Mesendoderm (in vitro differentiated cells): ENCODE measurements around the gene TINCR.
"Not testable (repeated sequence)": the region's sequence is repeated elsewhere in the genome, so short reads cannot be mapped to it uniquely, and the experiment has no call there.

Source experiments
- DNase-seq: peaks from one replicate; pipeline ENCODE4 v3.0.0; 2013
- H2AK5ac ChIP-seq: 2 replicates; pipeline ENCODE4 v1.6.1; 2013; ENCODE audit warnings: low read length, inconsistent platforms
- H2BK120ac ChIP-seq: 2 replicates; pipeline ENCODE4 v1.6.1; 2013; ENCODE audit warnings: low read depth, mild to moderate bottlenecking, low read length, moderate library complexity, mixed read lengths
- H2BK15ac ChIP-seq: replicated peaks from 2 replicates; pipeline ENCODE4 v1.6.1; 2013; ENCODE audit warnings: low read depth, mild to moderate bottlenecking, moderate library complexity
- H2BK5ac ChIP-seq: 2 replicates; pipeline ENCODE4 v1.6.1; 2013; ENCODE audit warnings: low read length, inconsistent platforms
- H3K18ac ChIP-seq: 2 replicates; pipeline ENCODE4 v1.6.1; 2013; ENCODE audit warnings: mild to moderate bottlenecking, low read length, mixed read lengths
- H3K23ac ChIP-seq: one replicate; pipeline ENCODE4 v1.6.1; 2013; ENCODE audit warnings: low read length
- H3K27ac ChIP-seq: 2 replicates; pipeline ENCODE4 v1.5.1; 2013; ENCODE audit warnings: low read depth, mild to moderate bottlenecking, inconsistent platforms, low read length, moderate library complexity
- H3K27me3 ChIP-seq: 2 replicates; pipeline ENCODE4 v1.6.1; 2013; ENCODE audit warnings: low read length, control low read depth, mild to moderate bottlenecking, inconsistent platforms; ENCODE audit not compliant: insufficient read depth, poor library complexity
- H3K36me3 ChIP-seq: 2 replicates; pipeline ENCODE4 v1.6.1; 2013; ENCODE audit warnings: low read length, inconsistent platforms; ENCODE audit not compliant: control insufficient read depth, insufficient read depth
- H3K4ac ChIP-seq: one replicate; pipeline ENCODE4 v1.6.1; 2013; ENCODE audit warnings: low read depth, mild to moderate bottlenecking, low read length, moderate library complexity
- H3K4me1 ChIP-seq: 2 replicates; pipeline ENCODE4 v1.6.1; 2013; ENCODE audit warnings: low read depth, low read length, inconsistent platforms; ENCODE audit not compliant: control insufficient read depth
- H3K4me2 ChIP-seq: 2 replicates; pipeline ENCODE4 v1.6.1; 2013; ENCODE audit warnings: low read length
- H3K4me3 ChIP-seq: 2 replicates; pipeline ENCODE4 v1.5.1; 2013; ENCODE audit warnings: mild to moderate bottlenecking, low read length
- H3K56ac ChIP-seq: one replicate; pipeline ENCODE4 v1.6.1; 2013; ENCODE audit warnings: low read length
- H3K79me1 ChIP-seq: 2 replicates; pipeline ENCODE4 v1.6.1; 2013; ENCODE audit warnings: low read length, inconsistent platforms
- H3K79me2 ChIP-seq: 2 replicates; pipeline ENCODE4 v1.6.1; 2013; ENCODE audit warnings: mild to moderate bottlenecking, low read length; ENCODE audit not compliant: control insufficient read depth, insufficient read depth
- H3K9ac ChIP-seq: 2 replicates; pipeline ENCODE4 v1.6.1; 2013; ENCODE audit warnings: low read length, inconsistent platforms
- H4K5ac ChIP-seq: one replicate; pipeline ENCODE4 v1.6.1; 2013; ENCODE audit warnings: low read length
- H4K8ac ChIP-seq: one replicate; pipeline ENCODE4 v1.6.1; 2013; ENCODE audit warnings: low read depth, mild to moderate bottlenecking, control low read depth, low read length, moderate library complexity
- WGBS: extraction: QIAGEN DNeasy Blood & Tissue Kit; methylation state at CpG from one replicate; pipeline ENCODE4 v1.1.7; 2013; ENCODE audit warnings: low lambda C conversion rate, missing lambda C conversion rate; ENCODE audit not compliant: insufficient coverage; ENCODE audit errors: extremely low coverage; 5-methylcytosine and 5-hydroxymethylcytosine counted together

The TINCR gene

DNA sequence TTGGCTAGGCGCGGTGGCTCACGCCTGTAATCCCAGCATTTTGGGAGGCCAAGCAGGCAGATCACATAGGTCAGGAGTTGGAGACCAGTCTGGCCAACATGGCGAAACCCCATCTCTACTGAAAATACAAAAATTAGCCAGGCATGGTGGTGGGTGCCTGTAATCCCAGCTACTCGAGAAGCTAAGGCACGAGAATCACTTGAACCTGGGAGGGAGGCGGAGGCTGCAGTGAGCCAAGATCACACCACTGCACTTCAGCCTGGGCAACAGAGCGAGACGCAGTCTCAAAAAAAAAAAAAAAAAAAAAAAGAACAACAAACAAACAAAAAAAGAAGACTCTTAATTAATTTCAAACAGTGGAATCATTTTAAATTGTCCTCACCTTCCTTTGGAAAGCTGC lies 41.0 kb upstream of the TINCR start:
- not testable (repeated sequence) for H2BK5ac ChIP-seq, H2AK5ac ChIP-seq, H3K4me1 ChIP-seq, H3K4me2 ChIP-seq, H3K56ac ChIP-seq, H3K4ac ChIP-seq, H3K9ac ChIP-seq, H3K27ac ChIP-seq, H4K5ac ChIP-seq, H2BK120ac ChIP-seq, H3K27me3 ChIP-seq, H4K8ac ChIP-seq, H3K4me3 ChIP-seq, H3K23ac ChIP-seq, DNase-seq, H3K18ac ChIP-seq, H2BK15ac ChIP-seq
- no CpG with 5 or more reads among the region's 9 CpGs for WGBS
- Histone ChIP-seq H3K79me1 (peaks cover 15% of the 10 kb centered on the region), H3K79me2 (peaks cover 10% of the 10 kb centered on the region), H3K36me3 (peaks cover 36% of the 10 kb centered on the region)

- Histone ChIP-seq H3K36me3 (peaks cover 32% of the 10 kb centered on the region), H2BK15ac (no peak overlapping the region)
Observed at GRCh38 chr19:5608291-5608690, 40.5 kb upstream of the TINCR start.

DNA sequence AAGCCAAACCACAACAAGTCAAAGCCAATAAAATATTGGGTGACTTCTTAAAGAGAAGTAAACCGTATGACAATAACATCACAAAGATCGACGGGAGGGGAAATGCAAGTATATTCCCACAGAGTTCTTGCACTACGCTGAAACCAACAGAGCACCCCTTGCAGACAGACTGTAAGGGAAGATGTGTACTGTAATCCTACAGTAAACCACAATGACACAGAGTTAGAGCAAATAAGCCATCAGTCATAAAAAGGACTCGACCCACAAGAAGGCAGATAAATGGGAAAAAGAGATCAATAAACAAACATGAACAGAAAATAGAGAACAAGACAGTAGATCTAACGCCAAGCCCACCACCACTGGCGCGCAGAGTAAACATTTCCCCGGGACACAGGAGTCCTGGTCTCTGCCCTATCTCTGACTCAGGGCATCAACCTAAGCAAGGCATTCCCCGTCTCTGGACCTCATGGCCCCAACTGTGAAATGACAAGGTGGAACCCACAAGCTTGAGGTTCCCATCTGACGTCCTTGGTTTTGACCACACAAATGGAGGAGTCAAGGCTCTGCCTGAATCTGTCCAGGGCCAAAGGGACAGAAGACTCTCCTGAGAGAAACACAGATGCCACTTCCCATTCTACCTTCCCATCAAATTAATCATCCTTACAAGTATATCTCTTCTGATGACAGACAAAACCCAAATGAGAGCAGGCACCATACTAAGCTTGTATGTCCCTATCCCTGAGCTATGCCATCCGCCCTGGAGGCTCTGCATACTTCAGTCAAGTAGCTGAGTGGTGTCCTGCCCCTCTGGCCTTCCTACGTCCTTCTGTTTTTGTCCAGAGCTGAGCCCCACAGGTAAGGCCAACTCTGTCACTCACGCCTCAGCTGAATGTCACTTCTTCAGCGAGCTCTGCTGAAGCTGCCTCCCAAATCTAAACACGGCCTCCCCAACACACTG lies 39.8 kb upstream of the TINCR start:
- Histone ChIP-seq H4K8ac (no peak overlapping the region), H3K4ac (no peak overlapping the region), H3K27me3 (no peaks in the 10 kb centered on the region), H2BK15ac (no peak overlapping the region), H3K4me2 (no peak overlapping the region), H3K4me3 (no peak overlapping the region), H3K23ac (no peak overlapping the region), H3K79me2 (peaks cover 10% of the 10 kb centered on the region), H3K56ac (no peak overlapping the region), H2BK5ac (no peak overlapping the region), H3K4me1 (no peaks in the 10 kb centered on the region), H2BK120ac (no peak overlapping the region), H2AK5ac (no peak overlapping the region), H3K18ac (no peak overlapping the region), H3K36me3 (peaks cover 28% of the 10 kb centered on the region), H3K27ac (no peak overlapping the region), H3K9ac (no peak overlapping the region), H3K79me1 (peaks cover 15% of the 10 kb centered on the region), H4K5ac (no peak overlapping the region)
- WGBS: no CpG with 5 or more reads among the region's 16 CpGs
- DNase-seq: no peak

More at GRCh38 chr19:5608291-5608690, 40.5 kb upstream of the TINCR start:
- Histone ChIP-seq H3K4me1 (no peaks in the 10 kb centered on the region), H2AK5ac (no peak overlapping the region), H4K5ac (no peak overlapping the region), H3K9ac (no peak overlapping the region), H3K27me3 (no peaks in the 10 kb centered on the region), H4K8ac (no peak overlapping the region), H3K79me2 (peaks cover 10% of the 10 kb centered on the region), H2BK5ac (no peak overlapping the region), H3K4me3 (no peak overlapping the region), H3K79me1 (peaks cover 15% of the 10 kb centered on the region), H3K27ac (no peak overlapping the region), H3K4me2 (no peak overlapping the region), H3K56ac (no peak overlapping the region), H3K23ac (no peak overlapping the region), H3K4ac (no peak overlapping the region), H2BK120ac (no peak overlapping the region), H3K18ac (no peak overlapping the region)
- 100% methylated on average over 1 of the region's 10 CpGs for WGBS
- no peak for DNase-seq

GRCh38 chr19:5605362-5605761 lies 37.6 kb upstream of the TINCR start:
- Histone ChIP-seq H3K27me3 (no peaks in the 10 kb centered on the region), H2BK120ac (no peak overlapping the region), H2AK5ac (no peak overlapping the region), H3K79me1 (peaks cover 15% of the 10 kb centered on the region), H3K23ac (no peak overlapping the region), H3K9ac (no peak overlapping the region), H3K4me2 (no peak overlapping the region), H3K4me1 (no peaks in the 10 kb centered on the region), H3K4me3 (no peak overlapping the region), H2BK15ac (no peak overlapping the region), H3K79me2 (peaks cover 10% of the 10 kb centered on the region), H2BK5ac (no peak overlapping the region), H3K56ac (no peak overlapping the region), H3K18ac (no peak overlapping the region), H3K4ac (no peak overlapping the region), H3K27ac (no peak overlapping the region), H4K8ac (no peak overlapping the region), H3K36me3 (peaks cover 23% of the 10 kb centered on the region), H4K5ac (no peak overlapping the region)
- no peak for DNase-seq
- no CpG with 5 or more reads among the region's 3 CpGs for WGBS

- no peak overlapping the region for H3K18ac ChIP-seq
- H4K5ac ChIP-seq: no peak overlapping the region
- no peak overlapping the region for H3K4me2 ChIP-seq
- peaks cover 10% of the 10 kb centered on the region for H3K79me2 ChIP-seq
- no peak overlapping the region for H3K23ac ChIP-seq
- no peak overlapping the region for H3K9ac ChIP-seq
- no peak overlapping the region for H2BK120ac ChIP-seq
- no peaks in the 10 kb centered on the region for H3K4me1 ChIP-seq
- H2BK15ac ChIP-seq: no peak overlapping the region
- H3K4me3 ChIP-seq: no peak overlapping the region
- no peak overlapping the region for H3K27ac ChIP-seq
- peaks cover 25% of the 10 kb centered on the region for H3K36me3 ChIP-seq
- no peak overlapping the region for H2AK5ac ChIP-seq
- peaks cover 13% of the 10 kb centered on the region for H3K79me1 ChIP-seq
- no peak for DNase-seq
- H3K56ac ChIP-seq: no peak overlapping the region
- H3K4ac ChIP-seq: no peak overlapping the region
- H3K27me3 ChIP-seq: no peaks in the 10 kb centered on the region
- H4K8ac ChIP-seq: no peak overlapping the region
- no CpG with 5 or more reads among the region's 5 CpGs for WGBS
- no peak overlapping the region for H2BK5ac ChIP-seq
Observed at GRCh38 chr19:5603626-5604025, 35.9 kb upstream of the TINCR start.
